ENCODE data around the gene MBOAT2. TPM values are rescaled to one million over a fixed set of nuclear protein-coding genes. Genes with fewer than 3 reads are reported as not detected.

MBOAT2 gene
- polyA plus RNA-seq, 3 donors = 5.1 to 9.0 (median 5.5) TPM

DNA sequence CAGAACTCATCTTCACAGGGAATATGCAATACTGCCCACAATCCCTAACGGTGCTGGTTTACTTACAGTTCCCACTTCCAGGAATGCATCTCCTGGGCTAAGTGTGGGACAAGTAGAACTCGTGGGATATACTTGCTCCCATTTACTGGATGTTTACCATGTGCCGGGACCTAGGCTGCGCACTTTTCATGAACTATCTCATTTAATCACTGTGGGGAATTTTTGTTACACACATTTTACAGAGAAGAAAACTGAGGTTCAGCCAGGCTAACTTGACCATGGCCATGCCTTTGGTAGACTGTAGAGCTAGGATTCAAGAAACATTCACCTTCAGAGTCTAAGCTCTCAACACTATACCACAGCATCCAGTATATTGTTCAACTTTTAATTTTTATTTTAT lies 24.4 kb upstream of the MBOAT2 start:
- H3K9me3 ChIP-seq (replicated peaks in 1 of 2; ENCODE audit: control insufficient read depth in 1 of 2, insufficient read depth in 1 of 2, low read length in 2 of 2) = no peaks in the 10 kb centered on the region
- H3K27ac ChIP-seq (ENCODE audit: low read depth in 1 of 2, low read length in 2 of 2) = no peak overlapping the region
- no peaks in the 10 kb centered on the region for H3K4me1 ChIP-seq (ENCODE audit: control insufficient read depth in 1 of 2, insufficient read depth in 2 of 2, low read length in 2 of 2)
- H3K4me2 ChIP-seq (replicated peaks; ENCODE audit: extremely low read depth, low read length, poor library complexity, severe bottlenecking) = no peak overlapping the region
- no peak for DNase-seq
- WGBS (ENCODE audit: insufficient coverage) = 100% methylated on average over 1 of the region's 4 CpGs
- Mint-ChIP-seq H3K4me1 (no peaks in the 10 kb centered on the region), H3K4me3 (no peak overlapping the region), H3K9me3 (peaks cover 0 to 3% (median 0%) of the 10 kb centered on the region in 7 donors), H3K27ac (no peak overlapping the region), H3K36me3 (no peaks in the 10 kb centered on the region), H3K27me3 (ENCODE audit: low read depth in 3 of 3) (peaks cover 0 to 9% (median 0%) of the 10 kb centered on the region in 3 donors)
- H3K27me3 ChIP-seq (ENCODE audit: control insufficient read depth in 2 of 2, insufficient read depth in 2 of 2, low read length in 2 of 2) = peaks cover 0 to under 1% of the 10 kb centered on the region in 2 donors
- H3K79me2 ChIP-seq (ENCODE audit: insufficient read depth, low read length) = no peaks in the 10 kb centered on the region
- H4K20me1 ChIP-seq (ENCODE audit: insufficient read depth, low read length) = no peaks in the 10 kb centered on the region
- no peaks in the 10 kb centered on the region for H3K36me3 ChIP-seq (replicated peaks in 1 of 2; ENCODE audit: control insufficient read depth in 1 of 2, insufficient read depth in 2 of 2, low read length in 2 of 2)
- no peak overlapping the region for H3K4me3 ChIP-seq (replicated peaks in 1 of 3; ENCODE audit: low read depth in 2 of 3, low read length in 3 of 3)
- TF ChIP-seq, protein P1, sequence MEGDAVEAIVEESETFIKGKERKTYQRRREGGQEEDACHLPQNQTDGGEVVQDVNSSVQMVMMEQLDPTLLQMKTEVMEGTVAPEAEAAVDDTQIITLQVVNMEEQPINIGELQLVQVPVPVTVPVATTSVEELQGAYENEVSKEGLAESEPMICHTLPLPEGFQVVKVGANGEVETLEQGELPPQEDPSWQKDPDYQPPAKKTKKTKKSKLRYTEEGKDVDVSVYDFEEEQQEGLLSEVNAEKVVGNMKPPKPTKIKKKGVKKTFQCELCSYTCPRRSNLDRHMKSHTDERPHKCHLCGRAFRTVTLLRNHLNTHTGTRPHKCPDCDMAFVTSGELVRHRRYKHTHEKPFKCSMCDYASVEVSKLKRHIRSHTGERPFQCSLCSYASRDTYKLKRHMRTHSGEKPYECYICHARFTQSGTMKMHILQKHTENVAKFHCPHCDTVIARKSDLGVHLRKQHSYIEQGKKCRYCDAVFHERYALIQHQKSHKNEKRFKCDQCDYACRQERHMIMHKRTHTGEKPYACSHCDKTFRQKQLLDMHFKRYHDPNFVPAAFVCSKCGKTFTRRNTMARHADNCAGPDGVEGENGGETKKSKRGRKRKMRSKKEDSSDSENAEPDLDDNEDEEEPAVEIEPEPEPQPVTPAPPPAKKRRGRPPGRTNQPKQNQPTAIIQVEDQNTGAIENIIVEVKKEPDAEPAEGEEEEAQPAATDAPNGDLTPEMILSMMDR (IDR thresholded peaks at IDR 0.05) = no peak
- no peak overlapping the region for H2AFZ ChIP-seq (ENCODE audit: insufficient read depth, low read depth, low read length, poor library complexity, severe bottlenecking)
- H3K9ac ChIP-seq (ENCODE audit: insufficient read depth, low read length, poor library complexity, severe bottlenecking) = no peak overlapping the region
- intact Hi-C loops (cut with micrococcal nuclease) = no loop called here

GRCh38 chr2:9025746-9026145 lies 22.3 kb upstream of the MBOAT2 start:
- H3K79me2 ChIP-seq (ENCODE audit: insufficient read depth, low read length) = no peaks in the 10 kb centered on the region
- H3K36me3 Mint-ChIP-seq = no peaks in the 10 kb centered on the region
- no peak overlapping the region for H3K4me2 ChIP-seq (replicated peaks; ENCODE audit: extremely low read depth, low read length, poor library complexity, severe bottlenecking)
- peaks cover 0 to 6% (median 0%) of the 10 kb centered on the region in 3 donors for H3K27me3 Mint-ChIP-seq (ENCODE audit: low read depth in 3 of 3)
- TF ChIP-seq, protein P1 (IDR thresholded peaks at IDR 0.05) = no peak
- 96% methylated on average over 3 of the region's 4 CpGs for WGBS (ENCODE audit: insufficient coverage)
- no peaks in the 10 kb centered on the region for H3K4me1 ChIP-seq (ENCODE audit: control insufficient read depth in 1 of 2, insufficient read depth in 2 of 2, low read length in 2 of 2)
- no peak overlapping the region for H3K4me3 ChIP-seq (replicated peaks in 1 of 3; ENCODE audit: low read depth in 2 of 3, low read length in 3 of 3)
- no peaks in the 10 kb centered on the region for H3K36me3 ChIP-seq (replicated peaks in 1 of 2; ENCODE audit: control insufficient read depth in 1 of 2, insufficient read depth in 2 of 2, low read length in 2 of 2)
- no peak overlapping the region for H3K27ac ChIP-seq (ENCODE audit: low read depth in 1 of 2, low read length in 2 of 2)
- no peaks in the 10 kb centered on the region for H4K20me1 ChIP-seq (ENCODE audit: insufficient read depth, low read length)
- no peak overlapping the region for H2AFZ ChIP-seq (ENCODE audit: insufficient read depth, low read depth, low read length, poor library complexity, severe bottlenecking)
- H3K9me3 ChIP-seq (replicated peaks in 1 of 2; ENCODE audit: control insufficient read depth in 1 of 2, insufficient read depth in 1 of 2, low read length in 2 of 2) = no peaks in the 10 kb centered on the region
- peaks cover 0 to 3% (median 0%) of the 10 kb centered on the region in 7 donors for H3K9me3 Mint-ChIP-seq
- no peak overlapping the region for H3K27ac Mint-ChIP-seq
- H3K4me3 Mint-ChIP-seq = no peak overlapping the region
- DNase-seq = no peak
- no peaks in the 10 kb centered on the region for H3K4me1 Mint-ChIP-seq
- H3K27me3 ChIP-seq (ENCODE audit: control insufficient read depth in 2 of 2, insufficient read depth in 2 of 2, low read length in 2 of 2) = no peaks in the 10 kb centered on the region
- H3K9ac ChIP-seq (ENCODE audit: insufficient read depth, low read length, poor library complexity, severe bottlenecking) = no peak overlapping the region
- intact Hi-C loops (cut with micrococcal nuclease) = no loop called here

All from CD14-positive monocyte (primary cell).